HG02763 (cell line): ENCODE results near the gene ACKR1.

Experiments used
- ATAC-seq: cut with Tn5 transposase; IDR thresholded peaks from one replicate; pipeline ENCODE4 v1.9.1; 2021; ENCODE audit warnings: mild to moderate bottlenecking, moderate library complexity; ENCODE audit not compliant: unreplicated experiment

Gene ACKR1

DNA sequence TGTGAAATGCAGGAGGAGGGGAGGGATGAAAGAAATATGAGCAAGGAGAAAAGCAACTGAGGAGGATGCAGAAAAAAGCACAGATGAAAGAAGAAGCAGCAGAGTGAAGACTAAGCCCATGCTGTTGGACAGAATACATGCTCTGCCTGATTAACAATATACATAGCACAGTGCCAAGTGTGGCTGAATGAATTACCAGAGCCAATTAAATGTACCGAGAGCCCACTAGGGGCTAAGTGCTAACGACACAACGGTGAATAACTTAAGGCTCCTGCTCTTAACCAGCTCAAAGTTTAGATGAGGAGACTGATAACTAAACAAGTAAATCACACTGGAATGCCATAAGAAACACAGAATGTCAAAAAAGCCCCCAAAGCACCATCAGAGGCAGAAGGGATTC is 17.6 kb upstream of the ACKR1 start:
- no peak for ATAC-seq

DNA sequence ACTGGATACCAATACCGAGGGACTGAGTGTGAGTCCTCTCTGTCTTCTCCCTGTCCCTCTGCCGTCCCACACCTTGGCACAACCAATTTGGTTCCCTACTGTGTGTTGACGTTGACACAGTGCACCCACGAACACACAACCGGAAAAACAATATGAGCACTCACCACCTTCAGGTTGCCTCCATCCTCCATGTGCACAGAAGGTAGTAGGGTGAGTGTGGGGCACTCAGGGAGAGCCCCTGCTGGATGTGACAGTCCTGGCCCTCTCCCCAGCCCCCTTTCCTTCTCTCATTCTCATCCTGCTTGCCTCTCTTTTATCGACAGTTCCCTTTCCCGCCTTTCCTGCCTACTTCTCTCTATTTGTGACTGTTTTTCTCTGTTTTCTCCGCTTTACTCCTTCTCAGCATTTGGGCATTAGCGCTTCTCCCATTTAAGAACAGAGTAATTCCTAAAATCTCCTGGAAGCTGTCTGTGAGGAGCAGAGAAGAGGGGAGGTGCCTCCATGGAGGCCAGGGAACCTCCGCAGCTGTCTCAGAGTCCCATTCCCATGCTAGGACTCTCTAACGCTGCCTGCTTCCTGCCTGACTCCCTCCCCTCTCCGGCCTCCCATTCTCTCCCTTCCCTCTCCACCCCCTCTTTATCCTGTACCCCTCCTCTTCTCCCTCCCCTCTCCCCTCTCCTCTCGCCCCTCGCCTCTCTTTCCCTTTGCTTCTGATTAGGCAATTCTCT is 16.9 kb upstream of the ACKR1 start:
- no peak for ATAC-seq

- ATAC-seq: peak; percentile 74
These were observed 16.3 kb upstream of the ACKR1 start for GRCh38 chr1:159188375-159188788.

- no peak for ATAC-seq
These were observed 14.2 kb upstream of the ACKR1 start for GRCh38 chr1:159190441-159190840.

DNA sequence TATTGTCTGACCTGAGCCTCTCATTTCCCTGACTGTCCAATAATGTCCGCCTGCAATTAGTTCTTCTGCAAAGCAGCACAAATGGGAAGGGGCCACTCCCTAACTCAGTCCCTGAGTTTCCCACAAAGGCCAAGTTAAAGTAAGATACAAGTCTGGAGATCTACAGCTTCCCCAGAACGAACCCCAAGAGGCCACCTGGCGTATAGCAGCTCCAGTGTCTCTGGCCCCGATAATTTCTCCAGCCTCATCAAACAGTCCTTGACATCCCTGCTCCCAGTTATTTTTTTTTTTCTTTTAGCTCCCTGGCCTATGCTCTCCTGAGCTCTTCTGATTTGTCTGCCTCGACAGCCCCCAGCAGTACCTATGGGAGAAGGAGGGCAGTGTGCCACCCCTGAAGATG is 8.1 kb upstream of the ACKR1 start:
- no peak for ATAC-seq

GRCh38 chr1:159197561-159198557 is 6.8 kb upstream of the ACKR1 start:
- peak; percentile 65 for ATAC-seq

- ATAC-seq: no peak
These were observed 4.8 kb upstream of the ACKR1 start for GRCh38 chr1:159199901-159200300.

GRCh38 chr1:159200769-159201168 is 3.9 kb upstream of the ACKR1 start:
- no peak for ATAC-seq

DNA sequence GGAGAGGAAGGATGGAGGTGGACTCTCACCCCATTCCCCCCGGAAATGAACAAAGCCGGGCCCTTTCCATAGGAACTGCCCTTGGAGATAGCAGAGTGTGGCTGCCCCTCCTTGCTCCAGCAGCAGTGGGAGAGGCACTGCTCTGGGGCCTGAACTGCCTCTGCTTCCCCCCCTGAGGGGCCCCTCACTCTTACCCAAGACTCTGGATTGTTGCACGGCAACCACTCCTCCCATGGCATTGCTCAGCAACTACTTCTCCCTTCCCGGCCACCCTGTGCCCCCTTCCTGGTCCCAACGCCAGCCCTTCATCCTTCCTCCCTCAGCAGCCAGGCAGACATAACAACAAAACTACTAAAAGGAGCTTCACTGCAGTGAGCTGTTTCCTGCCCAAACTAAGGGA is 3.0 kb upstream of the ACKR1 start:
- no peak for ATAC-seq

- no peak for ATAC-seq
These were observed 1.1 kb upstream of the ACKR1 start for GRCh38 chr1:159203610-159204009.

GRCh38 chr1:159205225-159205624 is 550 bp downstream of the ACKR1 start:
- no peak for ATAC-seq

DNA sequence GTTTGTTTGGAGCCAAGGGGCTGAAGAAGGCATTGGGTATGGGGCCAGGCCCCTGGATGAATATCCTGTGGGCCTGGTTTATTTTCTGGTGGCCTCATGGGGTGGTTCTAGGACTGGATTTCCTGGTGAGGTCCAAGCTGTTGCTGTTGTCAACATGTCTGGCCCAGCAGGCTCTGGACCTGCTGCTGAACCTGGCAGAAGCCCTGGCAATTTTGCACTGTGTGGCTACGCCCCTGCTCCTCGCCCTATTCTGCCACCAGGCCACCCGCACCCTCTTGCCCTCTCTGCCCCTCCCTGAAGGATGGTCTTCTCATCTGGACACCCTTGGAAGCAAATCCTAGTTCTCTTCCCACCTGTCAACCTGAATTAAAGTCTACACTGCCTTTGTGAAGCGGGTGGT is 1.4 kb downstream of the ACKR1 start:
- no peak for ATAC-seq

DNA sequence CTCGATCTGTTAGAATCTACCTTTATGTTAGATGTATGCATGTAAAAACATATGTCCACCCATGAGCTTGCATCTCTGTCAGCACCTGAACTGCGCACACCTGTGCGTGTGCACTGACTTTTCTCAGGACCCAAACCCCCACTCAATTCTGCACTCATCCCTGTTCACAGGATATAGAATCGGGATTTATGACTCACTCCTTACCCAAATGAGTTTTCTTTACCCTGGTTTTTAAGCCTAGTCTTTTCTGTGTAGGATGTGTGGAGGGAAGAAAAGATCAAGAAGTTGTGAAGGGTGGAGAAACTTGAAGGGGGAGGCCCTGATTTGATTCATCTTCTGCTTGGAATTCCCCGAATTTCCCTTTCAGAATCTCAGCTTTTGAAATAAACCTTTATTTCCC is 2.4 kb downstream of the ACKR1 start:
- ATAC-seq: no peak

GRCh38 chr1:159207774-159208173 is 3.1 kb downstream of the ACKR1 start:
- no peak for ATAC-seq

DNA sequence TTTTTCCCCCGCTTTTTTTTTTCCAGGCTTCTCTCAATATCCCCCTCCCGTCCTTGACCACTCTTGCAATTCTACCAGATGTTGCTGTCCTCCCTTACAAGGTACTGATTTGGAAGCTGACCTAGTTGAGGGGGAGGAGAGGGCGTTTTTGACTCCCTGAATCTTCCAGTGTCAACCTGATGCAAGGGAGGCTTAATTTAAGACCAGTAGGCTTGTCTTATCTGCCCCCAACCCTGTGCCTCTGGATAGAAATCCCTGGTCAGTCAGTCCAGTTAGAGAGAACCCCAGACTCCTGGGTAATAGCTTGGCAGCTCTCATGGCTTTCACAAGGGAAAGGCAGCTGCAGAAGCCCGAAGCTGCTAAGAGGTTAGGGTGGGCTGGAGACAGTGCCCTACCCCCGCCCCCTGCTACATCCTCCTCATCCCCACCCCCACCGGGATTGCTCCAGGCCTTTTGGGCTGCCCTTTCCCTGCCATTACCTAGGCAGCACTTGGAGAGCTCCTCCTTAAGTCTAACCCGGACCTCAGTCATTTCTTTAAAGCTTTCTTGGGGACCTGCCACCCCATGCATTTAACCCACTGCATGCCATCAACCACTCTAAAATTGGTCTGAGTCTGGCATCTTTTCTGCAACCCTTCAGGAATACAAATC is 3.6 kb downstream of the ACKR1 start:
- no peak for ATAC-seq

GRCh38 chr1:159209061-159209460 is 4.4 kb downstream of the ACKR1 start:
- no peak for ATAC-seq

DNA sequence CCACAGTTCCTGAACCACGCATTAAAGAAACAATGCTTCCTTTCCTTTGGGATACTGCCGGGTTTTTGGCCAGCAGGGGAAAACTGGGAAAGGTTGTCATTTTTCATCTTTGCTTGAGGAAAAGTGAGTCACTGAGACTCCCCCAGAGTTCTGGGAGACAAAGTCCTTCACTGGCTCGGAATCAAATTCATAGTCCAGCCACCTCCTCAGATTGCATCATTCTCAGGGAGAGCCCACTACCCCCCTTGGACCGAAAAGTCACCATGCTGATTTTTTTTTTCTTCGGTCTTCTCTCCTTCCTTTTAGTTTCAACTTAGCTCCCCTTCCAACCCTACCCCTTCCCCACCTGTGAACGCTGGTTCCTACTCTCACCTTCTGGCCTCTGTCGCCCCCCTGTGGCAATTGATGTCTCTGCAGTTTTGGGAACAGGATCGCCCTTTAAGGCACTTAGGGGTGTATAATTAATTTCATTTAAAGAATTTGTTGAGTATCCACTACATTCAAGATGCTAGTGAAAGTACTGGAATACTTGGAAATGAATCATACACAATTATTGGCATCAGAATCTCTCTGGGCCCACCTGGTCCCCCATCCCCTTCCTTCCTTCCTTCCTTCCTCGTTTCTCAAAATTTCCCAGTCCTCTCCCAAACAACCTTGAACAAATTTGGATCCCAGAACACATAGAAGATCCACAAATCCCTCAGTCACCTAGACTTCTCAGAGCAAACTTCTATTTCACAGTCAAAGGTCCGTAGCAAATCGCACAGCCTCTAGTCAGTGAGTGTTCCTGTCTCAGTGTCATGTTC is 6.9 kb downstream of the ACKR1 start:
- no peak for ATAC-seq

GRCh38 chr1:159212596-159212995 is 7.9 kb downstream of the ACKR1 start:
- ATAC-seq: no peak

GRCh38 chr1:159214149-159214760 is 9.6 kb downstream of the ACKR1 start:
- ATAC-seq: peak; percentile 57
